H1 (cell line): Measurements from ENCODE around the gene SESN2. TPM values are rescaled to one million over a fixed set of nuclear protein-coding genes. Genes with fewer than 3 reads are reported as not detected.

Experiments
- ASH2L ChIP-seq: fragments of 200-600, 300-600 bp; sonication (generic); IDR thresholded peaks from one replicate; pipeline ENCODE4 v1.7.1; 2017; ENCODE audit warnings: low read length
- FOSL1 ChIP-seq: IDR thresholded peaks from 2 replicates; pipeline ENCODE4 v1.6.1; 2011; ENCODE audit warnings: mild to moderate bottlenecking, low read depth, low read length, moderate library complexity; ENCODE audit not compliant: insufficient read depth
- polyA plus RNA-seq, 7 experiments: library from polyadenylated mRNA; depleted of rRNA in 3 of 7; stranded (reverse) in 5 of 7; unstranded in 2 of 7; fragments of >200 nt in 5 of 7; fragments of 200-250 nt in 2 of 7; gene quantifications; 1 replicate in 5 of 7; 2 replicates in 1 of 7; 4 replicates in 1 of 7; pipeline versions ENCODE4 v1.2.1 to v1.2.3, GENCODE V29; 2011 to 2013; ENCODE audit warnings: missing spikeins in 2 of 7, mixed read lengths in 2 of 7
- total RNA-seq: library from RNA; stranded (reverse); fragmentation: NEBNext Ultra II Directional; extraction: Animal tissue kit (Norgen Biotek cat#: 25700); gene quantifications from 2 replicates; pipeline ENCODE4 v1.2.1, GENCODE V29; 2021

SESN2 gene
- total and polyA plus RNA-seq, 2 of the 8 experiments (the other 6 are each of a cell fraction or from before 2014, with no cell fraction given): 25.1 to 33.0 TPM

GRCh38 chr1:28240024-28240423 lies 19.3 kb upstream of the SESN2 start (continued):
- TF ChIP-seq FOSL1 (no peak), ASH2L (no peak)
